UCSD-AML1 (cell line): ENCODE data around the gene TMEM37.

Source experiments
- DNase-seq: peaks from one replicate; lab custom pipeline; 2025; ENCODE audit not compliant: unreplicated experiment; lab: John Stamatoyannopoulos, UW

The TMEM37 gene

DNA sequence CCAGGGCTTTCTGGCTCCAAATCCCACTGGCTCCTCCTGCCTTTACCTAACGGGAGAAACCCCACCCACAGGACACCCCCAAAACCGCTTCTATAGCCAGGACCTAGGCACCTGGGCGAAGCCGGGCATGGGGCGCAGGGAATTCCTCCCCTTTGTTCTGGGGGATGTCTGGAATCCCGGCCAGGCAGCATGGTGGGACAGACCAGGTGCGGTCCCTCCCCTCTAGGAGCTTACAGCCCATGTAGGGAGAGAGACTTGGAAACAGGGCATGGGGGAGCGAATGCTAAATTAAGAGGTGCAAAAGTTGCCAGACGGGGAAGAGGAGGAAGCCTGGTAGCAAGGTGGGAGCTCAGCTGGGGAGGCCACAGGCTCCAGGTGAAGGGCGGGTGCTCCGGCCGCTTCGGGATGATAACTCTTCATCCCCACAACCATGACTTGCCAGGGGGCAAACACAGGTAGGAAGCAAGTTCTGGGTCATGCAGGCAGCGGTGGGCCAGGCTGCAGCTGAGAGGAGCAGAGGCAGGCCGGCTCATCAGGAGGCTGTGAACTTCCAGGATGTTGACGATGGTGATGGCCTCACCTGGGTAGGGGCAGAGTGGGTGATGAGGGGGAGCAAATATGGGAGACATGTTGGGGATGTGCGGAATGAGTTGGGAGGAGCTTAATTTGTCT lies 1.3 kb downstream of the TMEM37 start:
- DNase-seq, result no peak

- no peak for DNase-seq
Observed at GRCh38 chr2:119433636-119434327, 2.1 kb downstream of the TMEM37 start.

DNA sequence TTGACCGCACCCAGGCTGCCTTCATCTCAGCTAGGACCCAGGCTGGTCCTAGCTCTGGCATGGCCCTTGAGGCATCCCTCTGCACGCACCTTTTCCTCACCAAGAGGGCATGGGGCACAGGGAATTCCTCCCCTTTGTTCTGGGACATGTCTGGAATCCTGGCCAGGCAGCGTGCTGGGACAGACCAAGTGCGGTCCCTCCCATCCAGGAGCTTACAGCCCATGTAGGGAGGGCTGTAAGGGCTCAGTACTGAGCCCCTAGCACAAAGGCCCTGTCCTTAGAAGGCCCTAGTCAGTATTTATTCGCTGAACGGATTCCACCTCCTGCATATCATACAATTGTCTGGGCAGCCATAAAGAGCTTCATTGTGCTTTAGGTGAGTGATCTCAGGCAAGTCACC lies 3.0 kb downstream of the TMEM37 start:
- DNase-seq, result no peak

- DNase-seq, result no peak
Observed at GRCh38 chr2:119435081-119435952, 3.7 kb downstream of the TMEM37 start.

DNA sequence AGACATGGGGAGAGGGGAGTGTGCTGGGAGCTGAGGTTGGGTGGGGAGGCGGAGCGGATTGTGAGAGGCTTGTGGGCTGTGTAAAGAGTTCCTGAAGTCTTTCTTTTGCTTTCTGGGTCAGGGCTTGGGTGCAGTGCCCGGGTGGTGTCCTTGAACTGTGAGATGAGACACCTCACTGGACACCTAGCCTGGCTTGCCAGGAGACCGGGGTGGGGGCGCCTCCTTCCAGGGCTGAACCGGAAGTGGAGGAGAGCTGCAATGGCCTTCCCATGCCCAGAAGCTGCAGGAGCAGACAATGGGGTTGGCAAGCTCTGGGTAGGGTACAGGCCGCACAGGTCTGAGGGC lies 4.3 kb downstream of the TMEM37 start:
- DNase-seq, result no peak

DNA sequence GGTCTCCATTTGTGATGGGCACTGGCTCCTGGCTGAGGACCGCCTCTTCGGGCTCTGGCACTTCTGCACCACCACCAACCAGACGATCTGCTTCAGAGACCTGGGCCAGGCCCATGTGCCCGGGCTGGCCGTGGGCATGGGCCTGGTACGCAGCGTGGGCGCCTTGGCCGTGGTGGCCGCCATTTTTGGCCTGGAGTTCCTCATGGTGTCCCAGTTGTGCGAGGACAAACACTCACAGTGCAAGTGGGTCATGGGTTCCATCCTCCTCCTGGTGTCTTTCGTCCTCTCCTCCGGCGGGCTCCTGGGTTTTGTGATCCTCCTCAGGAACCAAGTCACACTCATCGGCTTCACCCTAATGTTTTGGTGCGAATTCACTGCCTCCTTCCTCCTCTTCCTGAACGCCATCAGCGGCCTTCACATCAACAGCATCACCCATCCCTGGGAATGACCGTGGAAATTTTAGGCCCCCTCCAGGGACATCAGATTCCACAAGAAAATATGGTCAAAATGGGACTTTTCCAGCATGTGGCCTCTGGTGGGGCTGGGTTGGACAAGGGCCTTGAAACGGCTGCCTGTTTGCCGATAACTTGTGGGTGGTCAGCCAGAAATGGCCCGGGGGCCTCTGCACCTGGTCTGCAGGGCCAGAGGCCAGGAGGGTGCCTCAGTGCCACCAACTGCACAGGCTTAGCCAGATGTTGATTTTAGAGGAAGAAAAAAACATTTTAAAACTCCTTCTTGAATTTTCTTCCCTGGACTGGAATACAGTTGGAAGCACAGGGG lies 5.5 kb downstream of the TMEM37 start:
- DNase-seq, result no peak

DNA sequence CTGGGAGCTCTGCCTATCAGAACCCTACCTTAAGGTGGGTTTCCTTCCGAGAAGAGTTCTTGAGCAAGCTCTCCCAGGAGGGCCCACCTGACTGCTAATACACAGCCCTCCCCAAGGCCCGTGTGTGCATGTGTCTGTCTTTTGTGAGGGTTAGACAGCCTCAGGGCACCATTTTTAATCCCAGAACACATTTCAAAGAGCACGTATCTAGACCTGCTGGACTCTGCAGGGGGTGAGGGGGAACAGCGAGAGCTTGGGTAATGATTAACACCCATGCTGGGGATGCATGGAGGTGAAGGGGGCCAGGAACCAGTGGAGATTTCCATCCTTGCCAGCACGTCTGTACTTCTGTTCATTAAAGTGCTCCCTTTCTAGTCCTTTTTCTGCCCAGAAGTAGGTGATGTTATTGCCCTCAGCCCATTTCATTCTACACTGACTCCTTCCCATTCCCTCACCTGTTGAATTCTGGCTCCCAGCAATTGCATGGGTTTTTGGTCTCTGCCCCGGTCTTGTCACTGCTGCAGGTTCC lies 6.5 kb downstream of the TMEM37 start:
- DNase-seq, result no peak

GRCh38 chr2:119438726-119439284 lies 7.2 kb downstream of the TMEM37 start:
- DNase-seq, result no peak

- no peak for DNase-seq
Observed at GRCh38 chr2:119439574-119440500, 8.2 kb downstream of the TMEM37 start.

GRCh38 chr2:119440501-119440870 lies 8.8 kb downstream of the TMEM37 start:
- no peak for DNase-seq

DNA sequence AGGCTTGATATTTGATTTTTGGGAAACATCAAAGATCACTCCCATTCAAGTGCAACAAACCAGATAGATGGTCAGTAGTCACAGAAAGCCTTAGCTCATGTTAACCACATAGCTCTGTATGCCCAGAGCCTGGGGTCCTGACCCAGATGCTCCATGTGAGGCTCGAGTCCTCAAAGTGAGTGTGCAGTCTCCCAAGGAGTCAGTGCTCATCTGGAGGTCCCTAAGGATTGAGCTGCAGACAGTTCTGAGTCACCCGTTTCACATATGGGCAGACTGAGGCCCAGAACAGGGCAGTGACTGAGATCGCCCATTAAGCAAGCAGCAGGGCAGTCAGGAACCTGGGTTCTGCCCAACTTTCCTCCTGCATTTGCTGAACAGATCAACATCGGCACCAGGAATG lies 9.2 kb downstream of the TMEM37 start:
- DNase-seq, result no peak

GRCh38 chr2:119441376-119442225 lies 9.9 kb downstream of the TMEM37 start:
- DNase-seq, result no peak

GRCh38 chr2:119442226-119442619 lies 10.6 kb downstream of the TMEM37 start:
- DNase-seq, result no peak

- no peak for DNase-seq
Observed at GRCh38 chr2:119442850-119443249, 11.2 kb downstream of the TMEM37 start.

DNA sequence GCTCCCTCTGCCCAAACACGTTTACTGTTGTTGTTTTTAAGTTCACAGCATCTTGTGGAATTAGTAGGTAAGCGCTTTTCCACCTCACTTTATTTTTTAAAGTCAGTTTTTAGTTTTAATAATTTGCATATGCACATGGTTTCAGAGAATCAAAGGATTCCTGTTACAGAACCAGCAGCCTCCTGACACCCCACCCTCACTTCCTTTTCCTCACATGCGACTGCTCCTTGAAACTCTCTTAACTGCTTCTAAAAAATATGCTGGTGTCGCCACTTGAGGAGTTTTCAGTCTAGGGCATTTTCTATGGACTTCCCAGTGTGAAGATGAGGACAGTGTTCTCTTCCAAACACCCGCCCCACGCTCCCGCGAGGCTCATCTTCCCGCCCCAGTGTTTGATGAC lies 14.4 kb downstream of the TMEM37 start:
- no peak for DNase-seq

- no peak for DNase-seq
Observed at GRCh38 chr2:119448427-119449141, 16.9 kb downstream of the TMEM37 start.

GRCh38 chr2:119449521-119449920 lies 17.9 kb downstream of the TMEM37 start:
- DNase-seq, result no peak
